T1000 (cell line): Measurements from ENCODE around the gene ZNF460.
A peak's percentile ranks its signal among the peaks of the same experiment; 100 is the strongest.
"Not testable (repeated sequence)": the region's sequence is repeated elsewhere in the genome, so short reads cannot be mapped to it uniquely, and the experiment has no call there.

Source experiments
- DNase-seq: peaks from one replicate; lab custom pipeline; 2025; ENCODE audit warnings: mixed read lengths; lab: John Stamatoyannopoulos, UW

Gene ZNF460

GRCh38 chr19:57280165-57280961 lies at the start of gene ZNF460:
Gene ZNF460 (plus strand): TSS chr19:57280485. CDS start chr19:57280807, 322 bp downstream.
- peak; percentile 91 for DNase-seq

- DNase-seq = no peak
Measured at GRCh38 chr19:57231686-57232085, 48.6 kb upstream of the ZNF460 start.

- no peak for DNase-seq
Measured at GRCh38 chr19:57233207-57233606, 47.1 kb upstream of the ZNF460 start.

- DNase-seq = no peak
Measured at GRCh38 chr19:57239982-57240310, 40.3 kb upstream of the ZNF460 start.

- DNase-seq = peak; percentile 67
Measured at GRCh38 chr19:57240311-57241090, 39.8 kb upstream of the ZNF460 start, which contains the start of gene ZNF805. Gene ZNF805 (plus strand): TSS chr19:57240632. CDS start chr19:57240892, 260 bp downstream.

- DNase-seq = no peak
Measured at GRCh38 chr19:57241176-57241575, 39.1 kb upstream of the ZNF460 start.

- no peak for DNase-seq
Measured at GRCh38 chr19:57242821-57243220, 37.5 kb upstream of the ZNF460 start.

- no peak for DNase-seq
Measured at GRCh38 chr19:57244513-57244912, 35.8 kb upstream of the ZNF460 start.

GRCh38 chr19:57245066-57245465 lies 35.2 kb upstream of the ZNF460 start:
- no peak for DNase-seq

- DNase-seq = no peak
Measured at GRCh38 chr19:57245959-57246358, 34.3 kb upstream of the ZNF460 start.

GRCh38 chr19:57248646-57249045 lies 31.6 kb upstream of the ZNF460 start:
- DNase-seq = no peak

- no peak for DNase-seq
Measured at GRCh38 chr19:57249329-57249728, 31.0 kb upstream of the ZNF460 start.

- DNase-seq = not testable (repeated sequence)
Measured at GRCh38 chr19:57253767-57254166, 26.5 kb upstream of the ZNF460 start.

GRCh38 chr19:57262044-57262443 lies 18.2 kb upstream of the ZNF460 start:
- no peak for DNase-seq

GRCh38 chr19:57263244-57263741 lies 17.0 kb upstream of the ZNF460 start:
- DNase-seq = no peak

- DNase-seq = no peak
Measured at GRCh38 chr19:57267291-57267690, 13.0 kb upstream of the ZNF460 start.

GRCh38 chr19:57269515-57270250 lies 10.6 kb upstream of the ZNF460 start:
- peak; percentile 19 for DNase-seq

GRCh38 chr19:57271280-57271679 lies 9.0 kb upstream of the ZNF460 start:
- DNase-seq = no peak

- DNase-seq = no peak
Measured at GRCh38 chr19:57273014-57273413, 7.3 kb upstream of the ZNF460 start.

GRCh38 chr19:57276430-57276829 lies 3.9 kb upstream of the ZNF460 start:
- DNase-seq = no peak

GRCh38 chr19:57278481-57278880 lies 1.8 kb upstream of the ZNF460 start:
- not testable (repeated sequence) for DNase-seq
